BLaER1 treated with 17β-estradiol and CSF1 and Interleukin-3, amounts not matched to agents 10 nM and 100 nM (cell line): Measurements from ENCODE around the gene GATA1.
A peak's percentile ranks its signal among the peaks of the same experiment; 100 is the strongest.

ENCODE experiments used
- H3K27ac ChIP-seq, 11 experiments: shearing (Covaris generic); formaldehyde crosslinking; 2 replicates each; pipeline ENCODE4 v1.8.1; 2022
- H3K27me3 ChIP-seq, 11 experiments: shearing (Covaris generic); formaldehyde crosslinking; 2 replicates each; pipeline ENCODE4 v1.8.1; 2022
- H3K36me3 ChIP-seq, 11 experiments: shearing (Covaris generic); formaldehyde crosslinking; 2 replicates each; pipeline ENCODE4 v1.8.1; 2022
- H3K4me1 ChIP-seq, 10 experiments: shearing (Covaris generic); formaldehyde crosslinking; 2 replicates each; pipeline ENCODE4 v1.8.1; 2022
- H3K4me2 ChIP-seq, 11 experiments: shearing (Covaris generic); formaldehyde crosslinking; 2 replicates each; pipeline ENCODE4 v1.8.1; 2022
- H3K4me3 ChIP-seq, 10 experiments: shearing (Covaris generic); formaldehyde crosslinking; 2 replicates each; pipeline ENCODE4 v1.8.1; 2022
- H3K9ac ChIP-seq, 11 experiments: shearing (Covaris generic); formaldehyde crosslinking; 2 replicates each; pipeline ENCODE4 v1.8.1; 2022
- H3K9me3 ChIP-seq, 11 experiments: shearing (Covaris generic); formaldehyde crosslinking; replicated peaks in 1 of 11; 2 replicates each; pipeline ENCODE4 v1.8.1; 2022
- H4K20me1 ChIP-seq, 11 experiments: shearing (Covaris generic); formaldehyde crosslinking; 2 replicates each; pipeline ENCODE4 v1.8.1; 2022
- Cebpa-rat ChIP-seq, 11 experiments: shearing (Covaris generic); IDR thresholded peaks; 2 replicates each; pipeline ENCODE4 v1.8.1; 2022

The GATA1 gene

GRCh38 chrX:48794911-48795515 is 8.6 kb downstream of the GATA1 start:
- Histone ChIP-seq H3K4me1 (0 out of 20 replicates have a peak, but pooled peaks cover 0 to under 1% (median 0%) of the 10 kb centered on the region in 10 experiments), H3K27ac (no peak overlapping the region)
- TF ChIP-seq Cebpa-rat (IDR thresholded peaks at IDR 0.05) = no peak

DNA sequence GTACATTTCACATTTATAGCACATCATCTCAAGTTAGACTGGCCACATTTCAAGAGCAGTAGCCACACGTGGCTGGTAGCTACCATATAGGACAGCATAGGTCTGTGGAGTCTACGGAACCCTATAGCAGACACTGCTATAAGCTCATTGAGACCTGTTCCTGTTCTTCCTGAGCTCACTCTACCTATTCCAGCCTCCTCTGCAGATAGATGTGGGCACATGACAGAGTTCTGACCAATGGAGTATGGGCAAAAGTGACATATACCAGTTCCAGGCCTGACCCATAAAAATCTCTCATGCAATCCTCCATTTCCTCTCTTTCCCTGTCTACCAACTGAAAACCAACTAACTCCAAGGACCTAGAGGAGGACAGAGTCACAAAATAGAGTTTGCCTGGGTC is 11.9 kb downstream of the GATA1 start:
- no peak for TF ChIP-seq Cebpa-rat (IDR thresholded peaks at IDR 0.05)
- H3K9me3 ChIP-seq = peaks cover 0 to 16% (median 8%) of the 10 kb centered on the region in 11 experiments; a peak in 12 of 22 replicates
- H3K4me1 ChIP-seq = peaks cover 12 to 16% (median 13%) of the 10 kb centered on the region in 10 experiments; a peak in 17 of 20 replicates
- H3K36me3 ChIP-seq = peaks cover 0 to 3% (median 0%) of the 10 kb centered on the region in 11 experiments; a peak in 1 of 22 replicates
- H4K20me1 ChIP-seq = peaks cover 0 to 6% (median 0%) of the 10 kb centered on the region in 11 experiments; a peak in 3 of 22 replicates
- H3K27me3 ChIP-seq = peaks cover 36 to 87% (median 80%) of the 10 kb centered on the region in 11 experiments; a peak in 21 of 22 replicates
- no peak overlapping the region for H3K27ac ChIP-seq
- H3K4me3 ChIP-seq = no peak overlapping the region
- no peak overlapping the region for H3K9ac ChIP-seq
- H3K4me2 ChIP-seq = no peak overlapping the region

More at GRCh38 chrX:48794911-48795515, 8.6 kb downstream of the GATA1 start:
- no peaks in the 10 kb centered on the region for H3K36me3 ChIP-seq
- no peak overlapping the region for H3K9ac ChIP-seq
- no peak overlapping the region for H3K4me3 ChIP-seq
- peaks cover 0 to 11% (median 0%) of the 10 kb centered on the region in 11 experiments; a peak in 5 of 22 replicates for H4K20me1 ChIP-seq
- H3K4me2 ChIP-seq = no peak overlapping the region
- H3K27me3 ChIP-seq = peaks cover 47 to 100% (median 92%) of the 10 kb centered on the region in 11 experiments; a peak in 21 of 22 replicates
- H3K9me3 ChIP-seq = no peaks in the 10 kb centered on the region

DNA sequence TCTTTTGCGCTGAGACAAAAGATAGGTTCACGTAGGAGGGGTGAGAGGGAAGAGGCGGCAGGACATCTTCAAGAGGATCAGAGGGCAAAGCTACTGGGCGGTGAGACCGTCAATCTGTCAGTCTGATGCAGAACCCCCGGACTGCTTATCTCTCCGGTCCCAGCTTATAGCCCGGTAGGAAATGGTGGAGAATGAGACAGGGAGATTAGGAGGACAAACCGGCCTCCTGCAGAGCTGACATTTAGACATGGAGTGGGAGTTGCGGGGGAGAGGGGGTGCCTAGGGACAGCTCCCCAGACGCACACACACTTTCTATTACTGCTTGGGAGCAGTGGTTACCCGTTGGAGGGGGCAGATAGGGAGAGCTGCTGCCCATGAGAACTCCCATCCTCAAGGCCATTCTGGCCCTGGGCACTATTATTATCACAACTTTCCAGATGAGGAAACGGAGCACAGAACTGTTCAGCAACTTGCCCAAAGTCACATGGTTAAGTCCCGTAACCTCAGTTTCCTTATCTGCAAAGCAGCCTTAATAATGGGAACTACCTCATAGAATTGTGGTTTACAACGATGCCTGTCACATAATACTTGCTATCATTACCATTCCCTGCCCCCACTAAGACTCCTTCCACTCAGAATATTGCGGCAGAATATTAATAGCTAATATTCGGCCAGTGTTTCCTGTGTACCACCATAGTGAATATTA is 14.3 kb downstream of the GATA1 start:
- peaks cover 0 to 7% (median 0%) of the 10 kb centered on the region in 11 experiments; a peak in 2 of 22 replicates for H4K20me1 ChIP-seq
- peaks cover 0 to 24% (median 8%) of the 10 kb centered on the region in 11 experiments; a peak in 7 of 22 replicates for H3K36me3 ChIP-seq
- H3K9me3 ChIP-seq = peaks cover 0 to 16% (median 8%) of the 10 kb centered on the region in 11 experiments; a peak in 12 of 22 replicates
- H3K27me3 ChIP-seq = peaks cover 21 to 87% (median 77%) of the 10 kb centered on the region in 11 experiments; a peak in 21 of 22 replicates
- peak overlapping the region; percentile 71 to 93 (median 88); a peak in 21 of 22 replicates for H3K9ac ChIP-seq
- peak overlapping the region; percentile 56 to 95 (median 91); a peak in 21 of 22 replicates for H3K27ac ChIP-seq
- H3K4me1 ChIP-seq = peaks cover 13 to 17% (median 13%) of the 10 kb centered on the region in 10 experiments; a peak in 17 of 20 replicates
- H3K4me3 ChIP-seq = peak overlapping the region; percentile 52 to 74 (median 67)
- H3K4me2 ChIP-seq = peak overlapping the region; percentile 69 to 85 (median 79)
- no peak for TF ChIP-seq Cebpa-rat (IDR thresholded peaks at IDR 0.05)

- Histone ChIP-seq H3K36me3 (peaks cover 0 to 29% (median 8%) of the 10 kb centered on the region in 11 experiments; a peak in 7 of 22 replicates), H3K4me1 (peaks cover 13 to 17% (median 13%) of the 10 kb centered on the region in 10 experiments; a peak in 17 of 20 replicates), H3K27me3 (peaks cover 17 to 87% (median 72%) of the 10 kb centered on the region in 11 experiments; a peak in 21 of 22 replicates), H3K9ac (peak within 1 kb of the TSS; percentile 87 to 96 (median 91)), H3K9me3 (peaks cover 0 to 16% (median 8%) of the 10 kb centered on the region in 11 experiments; a peak in 12 of 22 replicates), H3K4me2 (peak within 1 kb of the TSS; percentile 70 to 85 (median 80)), H4K20me1 (peaks cover 0 to 7% (median 0%) of the 10 kb centered on the region in 11 experiments; a peak in 2 of 22 replicates), H3K4me3 (peak within 1 kb of the TSS; percentile 58 to 76 (median 68)), H3K27ac (peak within 1 kb of the TSS; percentile 89 to 95 (median 92))
- no peak for TF ChIP-seq Cebpa-rat (IDR thresholded peaks at IDR 0.05)
These were observed 15.1 kb downstream of the GATA1 start, which contains the start of gene HDAC6 for GRCh38 chrX:48801280-48802088. TSS of gene HDAC6 (plus strand) at chrX:48802067. CDS start at chrX:48802693, 626 bp downstream.

GRCh38 chrX:48802089-48802904 is 15.9 kb downstream of the GATA1 start:
- TF ChIP-seq Cebpa-rat (IDR thresholded peaks at IDR 0.05) = no peak
- Histone ChIP-seq H3K27ac (peak overlapping the region; percentile 79 to 95 (median 89)), H3K4me3 (peak overlapping the region; percentile 58 to 76 (median 66))

GRCh38 chrX:48802905-48803200 is 16.5 kb downstream of the GATA1 start:
- H3K36me3 ChIP-seq = peaks cover 0 to 30% (median 8%) of the 10 kb centered on the region in 11 experiments; a peak in 7 of 22 replicates
- no peak for TF ChIP-seq Cebpa-rat (IDR thresholded peaks at IDR 0.05)
- peaks cover 13 to 17% (median 13%) of the 10 kb centered on the region in 10 experiments; a peak in 17 of 20 replicates for H3K4me1 ChIP-seq
- peak overlapping the region; percentile 58 to 76 (median 66) for H3K4me3 ChIP-seq
- peaks cover 0 to 7% (median 0%) of the 10 kb centered on the region in 11 experiments; a peak in 2 of 22 replicates for H4K20me1 ChIP-seq
- peaks cover 0 to 16% (median 8%) of the 10 kb centered on the region in 11 experiments; a peak in 12 of 22 replicates for H3K9me3 ChIP-seq
- H3K9ac ChIP-seq = peak overlapping the region; percentile 83 to 96 (median 87)
- H3K4me2 ChIP-seq = peak overlapping the region; percentile 63 to 82 (median 74)
- peak overlapping the region in 10 of 11 experiments; percentile 79 to 95 (median 90); a peak in 17 of 22 replicates for H3K27ac ChIP-seq
- H3K27me3 ChIP-seq = peaks cover 21 to 80% (median 65%) of the 10 kb centered on the region in 11 experiments; a peak in 21 of 22 replicates

More at GRCh38 chrX:48802089-48802904, 15.9 kb downstream of the GATA1 start:
- H4K20me1 ChIP-seq = peaks cover 0 to 7% (median 0%) of the 10 kb centered on the region in 11 experiments; a peak in 2 of 22 replicates
- H3K27me3 ChIP-seq = peaks cover 19 to 82% (median 65%) of the 10 kb centered on the region in 11 experiments; a peak in 21 of 22 replicates
- H3K9me3 ChIP-seq = peaks cover 0 to 16% (median 8%) of the 10 kb centered on the region in 11 experiments; a peak in 12 of 22 replicates
- H3K36me3 ChIP-seq = peaks cover 0 to 30% (median 8%) of the 10 kb centered on the region in 11 experiments; a peak in 7 of 22 replicates
- peak overlapping the region; percentile 83 to 96 (median 87) for H3K9ac ChIP-seq
- H3K4me2 ChIP-seq = peak overlapping the region; percentile 63 to 82 (median 74)
- H3K4me1 ChIP-seq = peaks cover 13 to 17% (median 13%) of the 10 kb centered on the region in 10 experiments; a peak in 17 of 20 replicates

DNA sequence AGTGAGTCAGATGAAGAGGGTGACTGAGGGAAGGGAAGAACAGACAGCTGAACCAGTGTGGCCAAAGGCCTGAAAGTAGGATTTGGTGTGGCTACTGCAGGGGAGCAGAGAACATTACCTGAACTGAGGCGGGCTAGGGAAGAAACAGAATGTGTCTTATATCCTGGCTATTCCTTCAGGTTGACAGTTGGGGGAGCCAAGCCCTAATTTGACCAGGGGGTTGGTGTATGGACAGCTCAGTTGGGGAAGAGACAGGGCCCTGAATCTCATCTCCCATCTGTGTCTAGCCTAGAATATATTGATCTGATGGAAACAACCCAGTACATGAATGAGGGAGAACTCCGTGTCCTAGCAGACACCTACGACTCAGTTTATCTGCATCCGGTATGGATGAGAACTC is 19.7 kb downstream of the GATA1 start:
- Histone ChIP-seq H3K27ac (no peak overlapping the region), H4K20me1 (peaks cover 0 to 7% (median 0%) of the 10 kb centered on the region in 11 experiments; a peak in 3 of 22 replicates), H3K4me3 (no peak overlapping the region), H3K4me2 (no peak overlapping the region), H3K9ac (no peak overlapping the region), H3K36me3 (peaks cover 0 to 30% (median 9%) of the 10 kb centered on the region in 11 experiments; a peak in 7 of 22 replicates), H3K9me3 (peaks cover 0 to 14% (median 7%) of the 10 kb centered on the region in 11 experiments; a peak in 12 of 22 replicates), H3K27me3 (peaks cover 14 to 74% (median 59%) of the 10 kb centered on the region in 11 experiments), H3K4me1 (peaks cover 5 to 10% (median 7%) of the 10 kb centered on the region in 10 experiments; a peak in 14 of 20 replicates)
- no peak for TF ChIP-seq Cebpa-rat (IDR thresholded peaks at IDR 0.05)
